ENCODE data around the gene EPS8L3.
A peak's percentile ranks its signal among the peaks of the same experiment; 100 is the strongest.
"Not testable (repeated sequence)": the region's sequence is repeated elsewhere in the genome, so short reads cannot be mapped to it uniquely, and the experiment has no call there.

The EPS8L3 gene

DNA sequence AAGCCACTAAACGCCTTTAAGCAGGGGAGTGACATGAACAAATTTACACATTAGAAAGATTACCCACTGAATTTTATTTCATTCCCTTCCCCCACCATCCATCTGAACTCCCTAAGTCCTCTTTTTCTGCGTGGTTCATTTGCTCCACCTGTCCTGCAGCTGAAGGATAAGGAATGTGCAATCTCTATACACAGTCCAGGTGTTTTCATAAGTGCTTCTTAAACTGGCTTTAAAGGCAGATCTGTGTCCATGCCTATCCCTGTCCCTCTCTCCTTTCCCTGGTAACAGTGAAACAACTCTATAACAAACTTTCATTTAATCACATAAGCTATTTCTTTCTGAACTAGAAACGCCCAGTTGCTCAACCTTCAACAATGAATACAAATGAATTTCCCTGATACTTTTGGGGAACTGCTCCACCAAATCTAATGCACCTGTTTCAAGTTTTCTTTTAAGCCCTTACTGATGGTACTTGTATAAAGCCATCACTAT, 31.3 kb downstream of the EPS8L3 start:
- no peak for DNase-seq

DNA sequence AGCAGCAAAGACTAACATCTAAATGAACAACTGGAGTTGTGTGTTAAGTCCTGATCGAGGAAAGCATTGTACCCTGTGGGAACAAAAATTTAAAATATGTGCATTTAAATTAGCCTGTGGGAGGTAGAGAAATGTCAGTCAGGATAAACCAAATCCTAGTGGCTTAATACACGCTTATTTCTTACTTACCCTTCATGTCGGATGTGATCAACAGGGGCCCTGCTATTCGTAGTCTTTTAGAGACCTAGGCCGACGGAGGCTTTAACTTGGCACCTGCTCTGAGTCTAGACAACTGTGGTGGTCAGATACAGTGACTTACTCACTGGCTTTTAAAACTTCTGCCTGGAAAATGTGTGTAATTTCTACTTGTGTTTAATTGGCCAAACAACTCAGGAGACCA, 33.1 kb downstream of the EPS8L3 start:
- DNase-seq = no peak

DNA sequence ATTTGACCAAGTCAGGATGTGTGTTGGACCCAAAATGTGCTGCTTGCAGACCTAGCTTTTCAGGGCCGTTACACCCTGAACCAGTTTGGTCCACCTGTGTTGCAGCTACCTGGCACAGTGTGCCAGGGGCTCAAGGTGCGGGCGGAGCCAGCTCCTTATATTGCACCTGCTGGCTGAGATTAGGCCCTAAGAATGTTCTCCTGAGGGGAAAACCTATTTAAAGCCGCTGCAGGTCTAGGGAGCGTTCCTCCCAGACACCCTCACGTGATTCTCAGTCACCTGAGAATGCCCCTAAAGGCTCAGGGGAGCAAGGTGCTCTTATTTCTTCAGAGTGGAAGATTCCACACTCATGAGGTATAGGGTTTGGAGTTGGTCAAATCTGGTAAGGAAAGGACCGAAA, 34.9 kb downstream of the EPS8L3 start:
- no peak for DNase-seq

GRCh38 chr1:109726728-109727373, 36.9 kb downstream of the EPS8L3 start:
- peak; percentile 23 for DNase-seq

GRCh38 chr1:109726007-109726406, 37.7 kb downstream of the EPS8L3 start:
- DNase-seq = no peak

GRCh38 chr1:109725510-109725909, 38.2 kb downstream of the EPS8L3 start:
- no peak for DNase-seq

- DNase-seq = no peak
These were observed 38.8 kb downstream of the EPS8L3 start for GRCh38 chr1:109724933-109725332.

DNA sequence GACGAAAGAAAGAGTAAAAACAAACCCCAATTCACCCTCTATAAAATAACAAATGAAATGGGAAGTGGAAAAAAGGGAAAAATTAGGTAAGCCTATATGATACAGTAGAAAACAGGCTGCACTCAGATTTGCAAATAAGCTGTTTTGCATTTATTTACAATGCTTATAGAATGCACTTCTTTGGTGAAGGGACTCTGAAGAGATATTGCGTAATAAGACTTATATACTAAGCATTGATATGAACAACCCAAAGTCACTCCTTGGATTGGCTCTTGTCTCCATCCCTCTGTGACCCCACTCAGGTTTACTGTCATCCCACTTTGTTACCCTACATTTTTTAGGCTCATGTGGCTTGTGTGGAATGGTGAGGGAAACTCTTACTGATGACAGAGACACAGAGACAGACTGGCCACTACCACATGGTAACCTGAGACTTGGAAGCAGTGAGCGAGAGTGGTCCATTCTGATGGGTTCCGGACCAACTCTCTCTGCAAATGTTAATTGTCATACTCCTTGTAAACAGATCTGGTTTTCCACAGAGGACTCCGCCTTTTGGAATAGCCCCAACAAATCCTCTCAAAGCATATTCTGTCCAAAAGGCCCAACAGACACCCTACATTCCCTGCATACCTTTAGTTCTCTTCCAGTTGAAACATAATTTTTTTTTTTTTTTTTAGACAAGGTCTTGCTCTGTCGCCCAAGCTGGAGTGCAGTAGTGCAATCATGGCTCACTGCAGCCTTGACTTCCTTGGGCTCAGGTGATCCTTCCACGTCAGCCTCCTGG, 40.6 kb downstream of the EPS8L3 start:
- no peak for DNase-seq

DNA sequence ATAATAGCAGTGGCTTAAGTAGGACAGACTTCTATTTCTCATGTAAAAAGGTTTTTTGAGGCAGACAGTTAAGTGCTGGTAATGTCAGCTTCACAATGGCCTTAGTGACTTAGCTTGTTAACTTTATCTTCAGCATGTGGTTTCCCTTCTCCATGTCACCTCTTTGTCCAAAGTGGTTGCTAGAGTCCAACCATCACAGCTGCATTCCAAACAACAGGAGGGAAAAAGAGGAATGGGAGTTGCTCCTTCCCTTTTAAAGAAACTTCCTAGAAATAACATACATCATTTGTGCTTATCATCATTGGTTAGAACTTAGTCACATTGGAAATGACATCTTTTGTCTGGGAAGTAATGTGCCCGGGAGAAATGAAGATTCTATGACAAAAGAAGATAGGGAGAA, 41.8 kb downstream of the EPS8L3 start:
- no peak for DNase-seq

DNA sequence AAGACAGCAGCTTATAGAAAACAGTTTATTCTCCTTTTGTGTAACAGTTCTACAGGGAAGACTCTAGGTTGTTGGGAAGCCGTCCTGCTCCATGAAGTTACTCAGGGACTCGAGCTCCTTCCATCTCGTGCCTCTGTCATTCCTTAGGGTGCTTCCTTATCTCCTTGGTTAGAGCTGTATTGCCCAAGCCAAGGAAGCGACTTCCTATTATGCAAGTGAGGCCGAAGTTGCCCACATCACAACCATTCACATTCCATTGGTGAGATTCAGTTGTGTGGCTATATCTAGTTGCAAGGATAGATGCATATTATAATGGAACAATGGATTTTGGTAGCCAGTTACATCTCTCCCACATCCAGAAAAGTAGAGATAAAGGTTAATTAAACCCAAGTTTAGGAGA, 42.7 kb downstream of the EPS8L3 start:
- no peak for DNase-seq

DNA sequence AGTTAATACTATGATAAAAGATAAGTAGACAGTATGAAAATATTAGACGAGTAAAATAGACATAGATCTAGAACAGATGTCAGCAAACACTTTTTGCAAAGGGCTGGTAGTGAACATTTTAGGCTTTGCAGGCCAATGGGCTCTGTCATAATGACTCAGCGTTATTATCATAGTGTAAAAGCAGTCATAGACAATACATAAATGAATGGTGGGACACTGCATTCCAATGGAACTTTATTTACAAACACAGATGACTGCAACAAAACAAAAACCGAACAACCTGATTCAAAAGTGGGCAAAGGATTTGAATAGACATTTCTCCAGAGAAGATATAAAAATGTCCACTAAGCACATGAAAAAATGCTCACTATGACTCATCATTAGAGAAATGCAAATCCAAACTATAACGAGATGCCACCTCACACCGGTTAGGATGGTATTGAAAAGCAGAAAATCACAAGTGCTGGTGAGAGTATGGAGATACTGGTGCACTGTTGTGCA, 44.3 kb downstream of the EPS8L3 start:
- no peak for DNase-seq

- DNase-seq = no peak
These were observed 45.2 kb downstream of the EPS8L3 start for GRCh38 chr1:109718495-109718894.

DNA sequence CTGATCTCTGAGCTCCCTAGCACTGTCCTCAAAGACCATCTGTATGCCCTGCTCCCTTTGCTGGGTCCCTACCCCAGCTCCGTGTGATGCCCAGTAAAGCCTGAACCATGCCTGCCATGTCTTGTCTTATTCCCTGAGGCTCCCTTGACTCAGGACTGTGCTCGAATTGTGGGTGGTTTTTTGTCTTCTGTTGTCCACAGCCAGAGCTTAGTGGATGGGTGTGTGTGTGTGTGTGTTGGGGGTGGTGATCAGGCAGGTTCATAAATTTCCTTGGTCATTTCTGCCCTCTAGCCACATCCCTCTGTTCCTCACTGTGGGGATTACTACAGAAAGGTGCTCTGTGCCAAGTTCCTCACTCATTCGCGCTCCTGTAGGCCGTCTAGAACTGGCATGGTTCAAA, 46.0 kb downstream of the EPS8L3 start:
- DNase-seq = no peak

DNA sequence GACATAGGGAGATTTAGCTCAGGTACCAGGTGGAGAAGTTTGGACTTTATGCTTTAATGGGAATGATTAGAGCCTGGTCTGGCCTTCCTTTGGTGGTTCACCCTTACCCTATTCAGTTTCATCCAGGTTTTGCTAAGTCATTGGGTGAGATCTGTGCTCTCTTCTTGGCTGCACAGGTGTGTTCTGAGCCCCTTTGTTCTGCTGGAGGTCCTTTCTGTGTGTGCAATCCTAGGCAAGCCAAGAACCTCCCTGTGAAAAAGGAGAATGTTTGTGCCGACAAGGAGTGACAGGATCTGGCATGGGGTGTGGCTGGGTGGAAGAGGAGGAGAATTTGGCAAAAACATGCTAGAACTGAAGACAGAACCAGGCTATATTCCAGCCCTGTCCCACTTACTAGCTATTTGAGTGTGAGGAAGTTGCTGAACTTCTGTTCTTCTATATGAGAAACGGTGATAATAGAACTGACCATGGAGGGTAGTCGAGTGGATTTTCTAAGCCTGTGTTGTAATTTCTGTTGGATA, 47.1 kb downstream of the EPS8L3 start:
- DNase-seq = no peak

DNA sequence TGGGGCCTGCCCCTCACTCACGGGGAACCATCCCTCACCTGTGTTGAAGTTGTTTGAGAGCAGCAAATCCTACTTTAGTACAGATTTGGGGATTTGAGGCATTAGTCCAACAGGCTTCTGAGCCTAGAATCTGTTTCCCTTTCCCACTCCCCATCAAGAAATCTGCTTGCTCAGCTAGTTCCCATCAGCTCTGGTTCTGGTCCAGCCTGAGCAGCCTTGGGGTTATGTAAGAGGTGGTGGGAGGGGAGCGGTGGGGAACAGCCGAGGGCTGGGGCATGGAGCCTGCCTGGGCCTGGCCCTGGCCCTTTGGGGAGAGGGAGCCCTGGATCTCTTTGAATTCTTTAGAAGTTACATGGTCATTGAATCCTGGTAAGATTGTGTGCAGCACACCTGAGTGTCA, 47.6 kb downstream of the EPS8L3 start:
- no peak for DNase-seq

- no peak for DNase-seq
These were observed 48.9 kb downstream of the EPS8L3 start for GRCh38 chr1:109714661-109715372.

- DNase-seq = no peak
These were observed 50.1 kb downstream of the EPS8L3 start for GRCh38 chr1:109713636-109714035.

GRCh38 chr1:109712321-109712864, 51.3 kb downstream of the EPS8L3 start:
- DNase-seq = no peak

DNA sequence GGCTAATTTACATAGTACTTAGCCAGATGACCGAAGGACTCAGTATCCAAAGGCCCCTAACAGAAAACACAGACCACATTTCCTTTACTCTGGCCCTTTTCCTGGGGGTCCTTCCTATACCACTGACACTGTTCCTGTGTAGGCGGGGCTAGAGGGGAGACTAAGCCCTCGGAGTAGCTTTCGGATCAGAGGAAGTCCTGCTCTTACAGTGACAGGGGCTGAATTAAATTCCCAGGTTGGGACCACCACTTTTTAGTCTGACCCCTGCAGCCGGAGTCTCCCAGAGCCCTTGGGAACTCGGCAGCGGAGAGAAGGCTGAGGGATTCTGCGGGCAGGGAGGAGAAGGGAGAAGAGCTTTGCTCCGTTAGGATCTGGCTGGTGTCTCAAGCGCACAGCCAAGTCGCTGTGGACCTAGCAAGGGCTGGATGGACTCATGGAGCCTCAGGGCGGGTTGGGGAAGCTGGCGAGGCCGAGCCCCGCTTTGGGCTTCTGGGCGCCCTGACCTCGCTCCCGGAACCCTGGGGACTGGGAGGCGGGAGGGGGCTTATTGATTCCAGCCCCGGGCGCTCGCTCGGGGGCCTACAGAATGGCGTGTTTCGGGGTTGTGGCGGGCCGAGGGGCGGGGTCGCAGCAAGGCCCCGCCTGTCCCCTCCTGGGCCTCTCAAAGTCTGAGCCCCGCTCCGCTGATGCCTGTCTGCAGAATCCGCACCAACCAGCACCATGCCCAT, 52.0 kb downstream of the EPS8L3 start, which contains the start of gene GSTM5:
Gene GSTM5, plus strand, starts transcription at position 659 of the 728 bp plus-strand sequence. Its CDS starts 62 bp downstream, at position 721.
- DNase-seq = not testable (repeated sequence)

DNA sequence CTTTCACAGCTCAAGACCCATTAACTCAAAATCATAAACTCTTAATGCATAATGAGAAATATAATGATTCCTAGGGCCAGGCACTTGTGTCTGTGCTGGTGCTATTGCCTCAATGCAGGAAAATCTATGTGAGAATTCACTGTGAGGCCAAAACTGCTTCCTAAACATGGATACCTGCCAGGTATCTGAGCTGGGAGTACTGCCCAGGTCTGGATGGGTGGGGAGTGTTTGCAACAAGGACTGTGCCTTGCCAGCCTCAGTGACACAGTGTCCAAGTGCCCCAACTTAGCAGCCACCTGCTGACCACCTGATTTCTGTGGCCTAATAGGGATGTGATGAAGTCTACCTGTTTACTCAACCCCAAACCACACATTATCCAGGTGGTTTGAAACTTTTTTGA, 53.9 kb downstream of the EPS8L3 start:
- not testable (repeated sequence) for DNase-seq

GRCh38 chr1:109708949-109709348, 54.8 kb downstream of the EPS8L3 start:
- not testable (repeated sequence) for DNase-seq

- no peak for DNase-seq
These were observed 58.3 kb downstream of the EPS8L3 start for GRCh38 chr1:109705411-109705810.

All from NCI-H82 (cell line).